Heart left ventricle (tissue), 16 donors: ENCODE measurements around the gene FAM219A. TPM values are rescaled to one million over a fixed set of nuclear protein-coding genes. Genes with fewer than 3 reads are reported as not detected.

Experiments
- ATAC-seq, 4 donors: fragments of 200-7000 bp; cut with Tn5 transposase; one replicate each; pipeline ENCODE4 v1.9.1; 2020 to 2022; ENCODE audit warnings: moderate library complexity in 4 of 4, mild to moderate bottlenecking in 3 of 4, moderate number of reproducible peaks in 1 of 4
- DNase-seq, 5 donors: peaks; one replicate each; pipeline ENCODE4 v3.0.0-alpha.2; 2020
- H3K27ac ChIP-seq, 12 donors: fragments of 200-600 bp; sonication (generic) in 4 of 12; one replicate each; pipeline versions ENCODE4 v1.5.0 to v1.8.0; 2016 to 2022; ENCODE audit warnings: mild to moderate bottlenecking in 2 of 12
- H3K27me3 ChIP-seq, 9 donors: fragments of 200-600 bp; sonication (generic) in 2 of 9; one replicate each; pipeline versions ENCODE4 v1.5.1 to v1.8.0; 2016 to 2022; ENCODE audit warnings: mild to moderate bottlenecking in 3 of 9
- H3K36me3 ChIP-seq, 9 donors: fragments of 200-600 bp; sonication (generic) in 2 of 9; one replicate each; pipeline versions ENCODE4 v1.5.0 to v1.8.0; 2018 to 2022; ENCODE audit warnings: mild to moderate bottlenecking in 2 of 9
- H3K4me1 ChIP-seq, 12 donors: fragments of 200-600 bp; sonication (generic) in 4 of 12; one replicate each; pipeline versions ENCODE4 v1.5.0 to v1.8.0; 2016 to 2022; ENCODE audit warnings: mild to moderate bottlenecking in 3 of 12
- H3K4me3 ChIP-seq, 12 donors: fragments of 200-600 bp; sonication (generic) in 4 of 12; one replicate each; pipeline versions ENCODE4 v1.5.0 to v1.8.0; 2017 to 2022; ENCODE audit warnings: mild to moderate bottlenecking in 9 of 12, moderate library complexity in 4 of 12
- H3K9me3 ChIP-seq, 12 donors: fragments of 200-600 bp; sonication (generic) in 4 of 12; one replicate each; pipeline versions ENCODE4 v1.5.0 to v1.8.0; 2016 to 2022; ENCODE audit warnings: mild to moderate bottlenecking in 1 of 12
- CTCF ChIP-seq, 12 donors: fragments of 200-600 bp; sonication (generic) in 4 of 12; IDR thresholded peaks; one replicate each; pipeline versions ENCODE4 v1.5.0 to v1.8.0; 2018 to 2022; ENCODE audit warnings: antibody characterized with exemption in 12 of 12, mild to moderate bottlenecking in 5 of 12
- POLR2A ChIP-seq, 2 donors: fragments of 450-650 bp; IDR thresholded peaks; one replicate each; pipeline ENCODE4 v1.6.1; 2017; ENCODE audit warnings: antibody characterized with exemption in 2 of 2, mild to moderate bottlenecking in 2 of 2, moderate library complexity in 2 of 2
- WGBS, 4 donors: extraction: QIAGEN DNeasy Blood & Tissue Kit in 2 of 4; methylation state at CpG; one replicate each; pipeline versions ENCODE4 v1.1.5 to v1.1.7; 2013 to 2018; 5-methylcytosine and 5-hydroxymethylcytosine counted together
- intact Hi-C, 10 donors: fragments of 100-400 bp; cut with DNase I; formaldehyde crosslinking; loops; one replicate each; pipeline versions ENCODE4 v1.11.1 to v1.14.2; 2022
- polyA plus RNA-seq, 2 donors: library from polyadenylated mRNA; stranded (reverse); fragments of 200-250 nt; gene quantifications; one replicate each; pipeline ENCODE4 v1.2.3, GENCODE V29; 2013
- total RNA-seq, 9 donors: library from RNA; depleted of rRNA in 2 of 9; stranded (reverse); fragments of >200 nt in 2 of 9; fragmentation: NEBNext Ultra II Directional in 3 of 9; extraction: Animal tissue kit (Norgen Biotek cat#: 25700) in 3 of 9; gene quantifications; one replicate each; pipeline versions ENCODE4 v1.1.0 to v1.2.4, GENCODE V29; 2016 to 2023
- donor health status: ischemic (EF 13 %, LVEDD 7.1; RV severe dilation, severe dysfunction).
- donor health status: healthy with polysubstance abuse.
- donor health status: DM: no; HTN: yes; CAD: no.
- donor health status: DM: no; HTN: no; CAD: no.
- donor health status: ischemic (EF 25% LVEDD 6.9; RV normal size, moderate dysfunction).
- donor health status: ischemic (EF 25% LVEDD 5.7; RV mildly dilated, moderate dysfunction).
- donor health status: healthy.
- donor health status: DM: yes; HTN: yes; CAD: no.
- donor health status: ischemic (EF 35%, LVEDD 5.7; RV mildly dilated, moderate dysfunction).
- donor health status: nonischemic (EF 11% LVEDD 7.7; RV severe dilation, severe dysfunction).
- donor health status: DM: yes; HTN: yes; CAD: no.
- donor health status: PGD.
- donor health status: ischemic (EF 29% LVEDD 5.4; RV normal size, mild dysfunction).
- donor health status: nonischemic (EF 23%, LVEDD 6.1; RV moderate dilation, normal function).

Gene FAM219A
- total and polyA plus RNA-seq, 11 donors: 12.7 to 39.1 (median 25.9) TPM

- Histone ChIP-seq H3K27me3 (no peaks in the 10 kb centered on the region), H3K27ac (no peak overlapping the region), H3K36me3 (no peaks in the 10 kb centered on the region), H3K4me1 (no peaks in the 10 kb centered on the region), H3K9me3 (no peaks in the 10 kb centered on the region), H3K4me3 (no peak overlapping the region)
- no peak for ATAC-seq
- DNase-seq: no peak
- TF ChIP-seq CTCF (IDR thresholded peaks at IDR 0.05) (no peak), POLR2A (IDR thresholded peaks at IDR 0.05) (no peak)
- 78 to 89% (median 87%) methylated on average over 4 of the region's 4 CpGs for WGBS, 4 donors
- intact Hi-C loops: no loop called here
These were observed 71.1 kb downstream of the FAM219A start for GRCh38 chr9:34387239-34387638.

GRCh38 chr9:34386656-34387055 lies 71.7 kb downstream of the FAM219A start:
- H3K4me1 ChIP-seq: peaks cover 0 to 4% (median 0%) of the 10 kb centered on the region in 12 donors
- H3K4me3 ChIP-seq: no peak overlapping the region
- H3K27me3 ChIP-seq: no peaks in the 10 kb centered on the region
- DNase-seq (no peak), ATAC-seq (no peak)
- no peaks in the 10 kb centered on the region for H3K36me3 ChIP-seq
- no peak overlapping the region for H3K27ac ChIP-seq
- no peaks in the 10 kb centered on the region for H3K9me3 ChIP-seq
- intact Hi-C loops: no loop called here
- WGBS, 4 donors: 80 to 94% (median 86%) methylated on average over 3 of the region's 3 CpGs
- TF ChIP-seq POLR2A (IDR thresholded peaks at IDR 0.05) (no peak), CTCF (IDR thresholded peaks at IDR 0.05) (no peak)

- Histone ChIP-seq H3K4me1 (peaks cover 0 to 13% (median 7%) of the 10 kb centered on the region in 12 donors), H3K36me3 (no peaks in the 10 kb centered on the region), H3K27ac (no peak overlapping the region), H3K4me3 (no peak overlapping the region), H3K9me3 (no peaks in the 10 kb centered on the region), H3K27me3 (no peaks in the 10 kb centered on the region)
- ATAC-seq (no peak), DNase-seq (no peak)
- TF ChIP-seq CTCF (IDR thresholded peaks at IDR 0.05): no peak
- TF ChIP-seq POLR2A (IDR thresholded peaks at IDR 0.05): no peak
- WGBS, 4 donors: 88 to 98% (median 96%) methylated on average over 6 of the region's 6 CpGs
- intact Hi-C loops: no loop called here
These were observed 72.7 kb downstream of the FAM219A start for GRCh38 chr9:34385561-34386230.

- Histone ChIP-seq H3K27me3 (no peaks in the 10 kb centered on the region), H3K4me3 (no peak overlapping the region), H3K4me1 (peaks cover 0 to 23% (median 16%) of the 10 kb centered on the region in 12 donors), H3K36me3 (no peaks in the 10 kb centered on the region), H3K27ac (no peak overlapping the region), H3K9me3 (no peaks in the 10 kb centered on the region)
- WGBS, 4 donors: 78 to 83% (median 81%) methylated on average over 7 of the region's 7 CpGs
- intact Hi-C loops: loop anchor here in 2 of 10 donors (5.0 kb wide), 3 partner anchors 48 to 257 kb away; partner anchors contain the start of gene DCAF12 (in 1 of the 2)
- DNase-seq (no peak), ATAC-seq (no peak)
- no peak for TF ChIP-seq POLR2A (IDR thresholded peaks at IDR 0.05)
- TF ChIP-seq CTCF (IDR thresholded peaks at IDR 0.05): no peak
These were observed 73.8 kb downstream of the FAM219A start for GRCh38 chr9:34384368-34385165.
